ENCODE results near the gene CYP26B1.

DNA sequence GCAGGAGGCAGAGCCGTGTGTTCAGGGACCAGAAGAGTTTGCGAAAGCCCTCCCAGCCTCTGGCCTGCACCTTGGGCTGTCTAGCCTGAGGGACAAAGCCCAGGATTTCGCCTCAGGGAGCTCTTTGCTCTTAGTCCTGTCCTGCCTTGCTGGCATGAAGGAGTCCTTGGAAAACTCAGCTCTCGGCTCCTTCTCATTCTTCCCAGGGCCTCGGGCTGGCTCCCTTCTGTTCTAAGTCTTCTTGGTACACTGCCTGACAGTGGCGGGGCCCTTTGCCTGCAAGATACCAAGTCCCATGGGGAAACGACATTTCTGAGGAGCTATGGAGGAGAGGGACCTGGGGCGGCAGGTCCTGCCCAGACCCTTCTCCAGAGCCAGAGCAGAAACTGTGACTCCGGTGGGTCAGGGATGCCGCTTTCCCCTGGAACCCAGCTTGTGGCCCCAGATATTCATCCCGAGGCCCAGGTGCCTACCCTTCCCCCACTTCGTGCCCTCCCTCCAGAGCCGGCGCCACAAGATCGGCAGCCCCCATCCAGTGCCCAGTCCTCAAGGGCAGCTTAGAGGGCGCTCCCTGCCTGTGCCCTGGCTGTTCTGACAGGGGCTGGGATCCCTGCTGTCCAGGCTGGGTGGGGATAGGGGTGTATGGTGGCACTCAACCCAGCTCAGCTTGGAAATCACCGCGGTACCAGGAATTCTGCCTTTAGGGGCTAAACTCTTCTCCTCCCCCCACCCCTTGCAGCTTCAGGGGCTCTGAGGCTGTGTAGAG is 5.5 kb upstream of the CYP26B1 start:
- TF ChIP-seq CTCF (IDR thresholded peaks at IDR 0.05 in 4 of 5, conservative IDR thresholded peaks at IDR 0.05 in 1 of 5) (no peak), POLR2A (IDR thresholded peaks at IDR 0.05) (no peak)
